ENCODE measurements around the gene P2RY6. TPM values are rescaled to one million over a fixed set of nuclear protein-coding genes. Genes with fewer than 3 reads are reported as not detected.

Gene P2RY6
- total and polyA plus RNA-seq, 7 donors: 1.2 to 5.5 (median 2.5) TPM; not detected in 1

- intact Hi-C loops (cut with DNase I): no loop called here
- Histone ChIP-seq H3K27me3 (no peaks in the 10 kb centered on the region), H3K27ac (peak overlapping the region; percentile 53 to 66 (median 60)), H3K36me3 (peaks cover 4 to 15% (median 5%) of the 10 kb centered on the region in 4 donors), H3K4me3 (peak overlapping the region; percentile 19 to 56 (median 44)), H3K4me1 (peaks cover 0 to 85% (median 70%) of the 10 kb centered on the region in 4 donors), H3K9me3 (no peaks in the 10 kb centered on the region)
- 48 to 73% methylated on average over 40 of the region's 40 CpGs for WGBS, 2 donors
- no peak for DNase-seq
- TF ChIP-seq EP300 (IDR thresholded peaks at IDR 0.05): no peak
- TF ChIP-seq POLR2A (IDR thresholded peaks at IDR 0.05): no peak
- no peak for TF ChIP-seq CTCF (IDR thresholded peaks at IDR 0.05)
- no peak for TF ChIP-seq POLR2AphosphoS5 (IDR thresholded peaks at IDR 0.05)
These were observed 71.1 kb downstream of the P2RY6 start for GRCh38 chr11:73343076-73343873.

GRCh38 chr11:73344191-73344607 is 72.1 kb downstream of the P2RY6 start:
- peak; percentile 83 for DNase-seq
- intact Hi-C loops (cut with DNase I): no loop called here
- no peak for TF ChIP-seq POLR2AphosphoS5 (IDR thresholded peaks at IDR 0.05)
- no peak for TF ChIP-seq EP300 (IDR thresholded peaks at IDR 0.05)
- no peak for TF ChIP-seq POLR2A (IDR thresholded peaks at IDR 0.05)
- TF ChIP-seq CTCF (IDR thresholded peaks at IDR 0.05): no peak
- H3K4me3 ChIP-seq: peak overlapping the region in 2 of 4 donors; percentile 7 to 56
- 82 to 88% methylated on average over 20 of the region's 20 CpGs for WGBS, 2 donors
- peak overlapping the region; percentile 53 to 66 (median 60) for H3K27ac ChIP-seq
- H3K36me3 ChIP-seq: peaks cover 4 to 23% (median 5%) of the 10 kb centered on the region in 4 donors
- H3K27me3 ChIP-seq: no peaks in the 10 kb centered on the region
- peaks cover 0 to 75% (median 61%) of the 10 kb centered on the region in 4 donors for H3K4me1 ChIP-seq
- H3K9me3 ChIP-seq: no peaks in the 10 kb centered on the region

- no peaks in the 10 kb centered on the region for H3K9me3 ChIP-seq
- H3K27ac ChIP-seq: peak overlapping the region; percentile 24 to 66 (median 60)
- no peak for TF ChIP-seq POLR2A (IDR thresholded peaks at IDR 0.05)
- no peak for TF ChIP-seq CTCF (IDR thresholded peaks at IDR 0.05)
- no peak for TF ChIP-seq EP300 (IDR thresholded peaks at IDR 0.05)
- no peak for TF ChIP-seq POLR2AphosphoS5 (IDR thresholded peaks at IDR 0.05)
- H3K27me3 ChIP-seq: no peaks in the 10 kb centered on the region
- peaks cover 4 to 23% (median 5%) of the 10 kb centered on the region in 4 donors for H3K36me3 ChIP-seq
- intact Hi-C loops (cut with DNase I): no loop called here
- WGBS, 2 donors: 89 to 93% methylated on average over 5 of the region's 5 CpGs
- peaks cover 0 to 67% (median 53%) of the 10 kb centered on the region in 4 donors for H3K4me1 ChIP-seq
- H3K4me3 ChIP-seq: no peak overlapping the region
- DNase-seq: no peak
These were observed 73.5 kb downstream of the P2RY6 start for GRCh38 chr11:73345481-73346160.

GRCh38 chr11:73346186-73346935 is 74.2 kb downstream of the P2RY6 start:
- Histone ChIP-seq H3K4me1 (peaks cover 0 to 67% (median 52%) of the 10 kb centered on the region in 4 donors), H3K27ac (peak overlapping the region in 2 of 4 donors; percentile 2 to 64), H3K36me3 (peaks cover 4 to 23% (median 5%) of the 10 kb centered on the region in 4 donors), H3K9me3 (no peaks in the 10 kb centered on the region), H3K27me3 (no peaks in the 10 kb centered on the region), H3K4me3 (no peak overlapping the region)
- DNase-seq: no peak
- intact Hi-C loops (cut with DNase I): no loop called here
- 87% methylated on average over 10 of the region's 10 CpGs for WGBS, 2 donors
- TF ChIP-seq EP300 (IDR thresholded peaks at IDR 0.05) (no peak), CTCF (IDR thresholded peaks at IDR 0.05) (no peak), POLR2A (IDR thresholded peaks at IDR 0.05) (no peak), POLR2AphosphoS5 (IDR thresholded peaks at IDR 0.05) (no peak)
